ENCODE measurements around the gene MGAT4A.

Gene MGAT4A

GRCh38 chr2:98582523-98582922 is 148.4 kb downstream of the MGAT4A start:
- TF ChIP-seq CTCF (IDR thresholded peaks at IDR 0.05; ENCODE audit: insufficient read depth, missing control alignments): no peak
- DNase-seq (ENCODE audit: insufficient read length, low spot score) (no peak), FAIRE-seq (no peak)

GRCh38 chr2:98580656-98581284 is 150.2 kb downstream of the MGAT4A start:
- TF ChIP-seq CTCF (IDR thresholded peaks at IDR 0.05; ENCODE audit: insufficient read depth, missing control alignments): no peak
- DNase-seq (ENCODE audit: insufficient read length, low spot score) (no peak), FAIRE-seq (no peak)

- DNase-seq (ENCODE audit: insufficient read length, low spot score) (no peak), FAIRE-seq (no peak)
- TF ChIP-seq CTCF (IDR thresholded peaks at IDR 0.05; ENCODE audit: insufficient read depth, missing control alignments): no peak
Measured at GRCh38 chr2:98579926-98580325, 151.0 kb downstream of the MGAT4A start.

- FAIRE-seq (no peak), DNase-seq (ENCODE audit: insufficient read length, low spot score) (no peak)
- TF ChIP-seq CTCF (IDR thresholded peaks at IDR 0.05; ENCODE audit: insufficient read depth, missing control alignments): no peak
Measured at GRCh38 chr2:98578231-98578630, 152.7 kb downstream of the MGAT4A start.

GRCh38 chr2:98577313-98577712 is 153.6 kb downstream of the MGAT4A start:
- TF ChIP-seq CTCF (IDR thresholded peaks at IDR 0.05; ENCODE audit: insufficient read depth, missing control alignments): no peak
- FAIRE-seq (no peak), DNase-seq (ENCODE audit: insufficient read length, low spot score) (no peak)

- no peak for TF ChIP-seq CTCF (IDR thresholded peaks at IDR 0.05; ENCODE audit: insufficient read depth, missing control alignments)
- FAIRE-seq: no peak
- no peak for DNase-seq (ENCODE audit: insufficient read length, low spot score)
Measured at GRCh38 chr2:98576666-98577312, 154.1 kb downstream of the MGAT4A start.

- TF ChIP-seq CTCF (IDR thresholded peaks at IDR 0.05; ENCODE audit: insufficient read depth, missing control alignments): no peak
- DNase-seq (ENCODE audit: insufficient read length, low spot score) (no peak), FAIRE-seq (no peak)
Measured at GRCh38 chr2:98573426-98573825, 157.5 kb downstream of the MGAT4A start.
